Trophoblast cell (in vitro differentiated cells and primary cell): ENCODE data around the gene SLC41A1.

Source experiments
- DNase-seq, 2 donors: peaks; one replicate each; pipeline ENCODE4 v3.0.0-alpha.2; 2016
- H2AFZ ChIP-seq: 2 replicates; pipeline ENCODE4 v1.6.1; 2013; ENCODE audit warnings: low read length, moderate library complexity, mild to moderate bottlenecking; ENCODE audit not compliant: insufficient read depth, poor library complexity
- H2AK5ac ChIP-seq: 2 replicates; pipeline ENCODE4 v1.6.1; 2013; ENCODE audit warnings: mild to moderate bottlenecking, low read length
- H2BK120ac ChIP-seq: 2 replicates; pipeline ENCODE4 v1.6.1; 2013; ENCODE audit warnings: low read length, mild to moderate bottlenecking, moderate library complexity; ENCODE audit not compliant: insufficient read depth, poor library complexity
- H2BK12ac ChIP-seq: 2 replicates; pipeline ENCODE4 v1.6.1; 2013; ENCODE audit warnings: mild to moderate bottlenecking, low read length, moderate library complexity
- H2BK5ac ChIP-seq: 2 replicates; pipeline ENCODE4 v1.6.1; 2013; ENCODE audit warnings: low read length, low read depth, moderate library complexity, mild to moderate bottlenecking; ENCODE audit not compliant: poor library complexity
- H3K14ac ChIP-seq: 2 replicates; pipeline ENCODE4 v1.6.1; 2013; ENCODE audit warnings: mild to moderate bottlenecking, low read length
- H3K18ac ChIP-seq: 2 replicates; pipeline ENCODE4 v1.6.1; 2013; ENCODE audit warnings: mild to moderate bottlenecking, low read length
- H3K23ac ChIP-seq: 2 replicates; pipeline ENCODE4 v1.6.1; 2013; ENCODE audit warnings: low read length
- H3K27ac ChIP-seq: 2 replicates; pipeline ENCODE4 v1.5.1; 2013; ENCODE audit warnings: low read depth, mild to moderate bottlenecking, inconsistent platforms, low read length, moderate library complexity
- H3K27me3 ChIP-seq: 2 replicates; pipeline ENCODE4 v1.6.1; 2013; ENCODE audit warnings: inconsistent platforms, mild to moderate bottlenecking, low read length, moderate library complexity; ENCODE audit not compliant: insufficient read depth
- H3K36me3 ChIP-seq, 2 experiments: 1 replicate in 1 of 2; 2 replicates in 1 of 2; pipeline ENCODE4 v1.6.1; 2013; ENCODE audit warnings: low read length in 2 of 2, mild to moderate bottlenecking in 2 of 2, moderate library complexity in 1 of 2; ENCODE audit not compliant: insufficient read depth in 2 of 2, control insufficient read depth in 1 of 2
- H3K4ac ChIP-seq: 2 replicates; pipeline ENCODE4 v1.6.1; 2013; ENCODE audit warnings: low read depth, mild to moderate bottlenecking, low read length, moderate library complexity
- H3K4me1 ChIP-seq, 2 experiments: 1 replicate in 1 of 2; 2 replicates in 1 of 2; pipeline ENCODE4 v1.6.1; 2013; ENCODE audit warnings: low read length in 2 of 2, mild to moderate bottlenecking in 2 of 2, moderate library complexity in 1 of 2; ENCODE audit not compliant: insufficient read depth in 2 of 2, control insufficient read depth in 1 of 2
- H3K4me2 ChIP-seq: 2 replicates; pipeline ENCODE4 v1.6.1; 2013; ENCODE audit warnings: inconsistent platforms, mild to moderate bottlenecking, low read length, moderate library complexity
- H3K4me3 ChIP-seq: 2 replicates; pipeline ENCODE4 v1.5.1; 2013; ENCODE audit warnings: mild to moderate bottlenecking, low read depth, low read length, inconsistent platforms
- H3K79me1 ChIP-seq: one replicate; pipeline ENCODE4 v1.6.1; 2013; ENCODE audit warnings: low read length
- H3K79me2 ChIP-seq: 2 replicates; pipeline ENCODE4 v1.6.1; 2013; ENCODE audit warnings: low read length, mild to moderate bottlenecking; ENCODE audit not compliant: control insufficient read depth, insufficient read depth, poor library complexity
- H3K9ac ChIP-seq: 2 replicates; pipeline ENCODE4 v1.6.1; 2013; ENCODE audit warnings: mild to moderate bottlenecking, low read length
- H3K9me3 ChIP-seq: 2 replicates; pipeline ENCODE4 v1.6.1; 2013; ENCODE audit warnings: low read depth, mild to moderate bottlenecking, control low read depth, inconsistent platforms, low read length; ENCODE audit not compliant: insufficient read depth
- H4K12ac ChIP-seq: 2 replicates; pipeline ENCODE4 v1.6.1; 2013; ENCODE audit warnings: low read depth, mild to moderate bottlenecking, low read length, moderate library complexity
- H4K8ac ChIP-seq: 2 replicates; pipeline ENCODE4 v1.6.1; 2013; ENCODE audit warnings: low read depth, mild to moderate bottlenecking, low read length, moderate library complexity
- H4K91ac ChIP-seq: one replicate; pipeline ENCODE4 v1.6.1; 2013; ENCODE audit warnings: low read depth, mild to moderate bottlenecking, low read length, moderate library complexity
- WGBS: extraction: QIAGEN DNeasy Blood & Tissue Kit; methylation state at CpG from one replicate; pipeline ENCODE4 v1.1.7; 2013; ENCODE audit warnings: missing lambda C conversion rate; ENCODE audit not compliant: insufficient read length, insufficient coverage; ENCODE audit errors: extremely low coverage; 5-methylcytosine and 5-hydroxymethylcytosine counted together

The SLC41A1 gene

DNA sequence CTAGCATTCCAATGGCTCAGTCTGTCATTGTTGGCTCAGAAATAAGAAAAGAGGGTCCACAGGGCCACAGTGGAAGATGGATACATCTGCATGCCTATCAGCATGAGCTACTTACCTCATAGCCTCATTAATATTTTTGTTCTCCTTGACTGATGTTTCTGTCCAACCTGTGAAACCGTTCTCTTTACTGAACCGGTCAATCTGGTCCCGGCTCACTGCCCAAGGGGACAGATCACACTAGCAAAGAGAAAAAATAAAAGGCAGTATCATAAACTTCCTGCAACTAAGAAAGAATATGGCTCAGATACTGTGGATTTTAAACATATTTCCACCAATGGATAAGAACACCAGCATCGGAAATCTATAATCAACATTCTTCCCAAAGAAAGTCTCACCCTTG is 42.4 kb downstream of the SLC41A1 start:
- no peak overlapping the region for H3K14ac ChIP-seq
- no peak overlapping the region for H3K23ac ChIP-seq
- H3K9ac ChIP-seq = no peak overlapping the region
- H3K27ac ChIP-seq = no peak overlapping the region
- no peak overlapping the region for H3K4ac ChIP-seq
- H3K79me1 ChIP-seq = peaks cover 3% of the 10 kb centered on the region
- H3K18ac ChIP-seq = no peak overlapping the region
- no peak overlapping the region for H2BK12ac ChIP-seq
- no peak overlapping the region for H4K8ac ChIP-seq
- H2BK5ac ChIP-seq = no peak overlapping the region
- no peak overlapping the region for H2BK120ac ChIP-seq
- H3K27me3 ChIP-seq = no peaks in the 10 kb centered on the region
- H3K4me2 ChIP-seq = no peak overlapping the region
- peaks cover 0 to 12% of the 10 kb centered on the region in 2 experiments for H3K4me1 ChIP-seq
- WGBS = no CpG with 5 or more reads among the region's 4 CpGs
- H3K4me3 ChIP-seq = no peak overlapping the region
- H4K12ac ChIP-seq = no peak overlapping the region
- H3K79me2 ChIP-seq = no peaks in the 10 kb centered on the region
- no peak overlapping the region for H2AK5ac ChIP-seq
- H2AFZ ChIP-seq = no peak overlapping the region
- no peak overlapping the region for H4K91ac ChIP-seq
- no peaks in the 10 kb centered on the region for H3K36me3 ChIP-seq
- no peaks in the 10 kb centered on the region for H3K9me3 ChIP-seq
- peak; percentile 26 to 40 for DNase-seq

DNA sequence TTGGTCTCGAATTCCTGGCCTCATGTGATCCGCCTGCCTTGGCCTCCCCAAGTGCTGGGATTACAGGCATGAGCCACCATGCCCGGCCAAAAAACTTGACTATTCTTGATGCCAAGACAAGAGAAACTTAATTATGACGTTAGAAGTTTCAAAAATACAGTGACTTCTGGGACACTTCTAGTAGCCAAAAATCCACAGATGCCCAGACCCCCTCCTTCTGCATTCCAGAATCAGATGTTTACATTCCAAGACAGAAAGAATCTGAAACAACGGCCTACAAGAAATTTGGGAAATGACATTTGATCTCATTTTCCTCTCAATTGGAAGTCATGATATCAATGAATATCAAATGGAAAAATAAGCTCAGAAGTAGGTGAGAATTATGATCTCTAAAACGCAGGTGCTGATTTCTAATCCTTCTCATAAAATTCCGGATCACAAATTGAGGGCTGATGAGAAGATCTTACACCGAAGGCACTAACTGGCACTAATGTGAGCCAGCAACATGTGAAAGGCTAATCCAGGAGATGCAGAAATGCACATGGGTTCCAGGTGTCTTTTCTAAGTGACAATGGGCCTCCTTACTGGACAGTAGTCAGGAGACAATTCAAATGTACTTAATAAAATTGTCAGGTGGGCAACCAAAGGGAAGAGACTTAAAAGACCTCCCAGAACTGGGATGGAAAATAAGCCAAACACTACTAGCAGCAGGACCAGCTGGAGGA is 43.2 kb downstream of the SLC41A1 start:
- H4K12ac ChIP-seq = no peak overlapping the region
- no peak overlapping the region for H2AFZ ChIP-seq
- peak in 1 of 2 donors; percentile 22 for DNase-seq
- no peak overlapping the region for H3K9ac ChIP-seq
- H3K4me3 ChIP-seq = no peak overlapping the region
- no peak overlapping the region for H3K18ac ChIP-seq
- no peak overlapping the region for H3K14ac ChIP-seq
- H2BK12ac ChIP-seq = no peak overlapping the region
- H3K79me2 ChIP-seq = no peaks in the 10 kb centered on the region
- WGBS = no CpG with 5 or more reads among the region's 8 CpGs
- H2BK120ac ChIP-seq = no peak overlapping the region
- H2BK5ac ChIP-seq = no peak overlapping the region
- no peak overlapping the region for H3K27ac ChIP-seq
- H3K9me3 ChIP-seq = no peaks in the 10 kb centered on the region
- no peaks in the 10 kb centered on the region for H3K79me1 ChIP-seq
- no peak overlapping the region for H3K4ac ChIP-seq
- no peak overlapping the region for H2AK5ac ChIP-seq
- no peak overlapping the region for H4K8ac ChIP-seq
- no peaks in the 10 kb centered on the region for H3K36me3 ChIP-seq
- H3K4me2 ChIP-seq = no peak overlapping the region
- H3K27me3 ChIP-seq = no peaks in the 10 kb centered on the region
- H4K91ac ChIP-seq = no peak overlapping the region
- H3K23ac ChIP-seq = no peak overlapping the region
- peaks cover 0 to 11% of the 10 kb centered on the region in 2 experiments for H3K4me1 ChIP-seq

GRCh38 chr1:205767248-205767647 is 45.8 kb downstream of the SLC41A1 start:
- H2AFZ ChIP-seq = no peak overlapping the region
- H3K4me2 ChIP-seq = no peak overlapping the region
- no peaks in the 10 kb centered on the region for H3K79me2 ChIP-seq
- H3K4ac ChIP-seq = no peak overlapping the region
- no peak overlapping the region for H2AK5ac ChIP-seq
- no peak overlapping the region for H3K9ac ChIP-seq
- H2BK5ac ChIP-seq = no peak overlapping the region
- H2BK120ac ChIP-seq = no peak overlapping the region
- no peak overlapping the region for H4K91ac ChIP-seq
- H4K12ac ChIP-seq = no peak overlapping the region
- no peak for DNase-seq
- H3K14ac ChIP-seq = no peak overlapping the region
- no peak overlapping the region for H3K18ac ChIP-seq
- H3K27me3 ChIP-seq = no peaks in the 10 kb centered on the region
- no peak overlapping the region for H4K8ac ChIP-seq
- H3K9me3 ChIP-seq = no peaks in the 10 kb centered on the region
- no peak overlapping the region for H3K23ac ChIP-seq
- WGBS = no CpG with 5 or more reads among the region's 3 CpGs
- no peak overlapping the region for H2BK12ac ChIP-seq
- peaks cover 0 to 5% of the 10 kb centered on the region in 2 experiments for H3K4me1 ChIP-seq
- H3K4me3 ChIP-seq = no peak overlapping the region
- no peak overlapping the region for H3K27ac ChIP-seq
- H3K36me3 ChIP-seq = no peaks in the 10 kb centered on the region
- no peaks in the 10 kb centered on the region for H3K79me1 ChIP-seq

DNA sequence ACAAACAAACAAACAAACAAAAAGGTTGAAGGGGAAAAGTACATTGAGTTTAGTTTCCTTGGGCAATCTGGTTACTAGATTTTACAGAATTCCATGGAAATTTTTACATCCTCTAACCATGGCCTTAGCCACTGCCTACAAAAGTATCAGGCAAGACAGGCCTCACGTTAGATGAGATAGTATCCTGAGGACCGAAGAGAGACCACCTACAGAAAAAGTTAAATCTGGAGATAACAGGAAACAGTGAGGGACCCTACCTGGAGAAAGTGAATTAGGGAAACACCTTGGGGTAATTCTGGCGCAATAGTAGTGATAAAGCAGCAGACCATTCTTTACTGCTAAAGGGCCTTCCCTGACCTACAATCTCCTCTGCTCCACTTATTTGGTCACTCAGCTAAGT is 46.4 kb downstream of the SLC41A1 start:
- no peaks in the 10 kb centered on the region for H3K79me2 ChIP-seq
- DNase-seq = no peak
- no peak overlapping the region for H3K18ac ChIP-seq
- no CpG with 5 or more reads among the region's 3 CpGs for WGBS
- H4K12ac ChIP-seq = no peak overlapping the region
- no peaks in the 10 kb centered on the region for H3K27me3 ChIP-seq
- H2BK120ac ChIP-seq = no peak overlapping the region
- no peak overlapping the region for H3K4me3 ChIP-seq
- no peak overlapping the region for H3K23ac ChIP-seq
- no peak overlapping the region for H3K9ac ChIP-seq
- no peak overlapping the region for H4K91ac ChIP-seq
- H3K4ac ChIP-seq = no peak overlapping the region
- H3K4me2 ChIP-seq = no peak overlapping the region
- no peak overlapping the region for H4K8ac ChIP-seq
- peaks cover 0 to 5% of the 10 kb centered on the region in 2 experiments for H3K4me1 ChIP-seq
- H3K36me3 ChIP-seq = no peaks in the 10 kb centered on the region
- H2BK12ac ChIP-seq = no peak overlapping the region
- H3K79me1 ChIP-seq = no peaks in the 10 kb centered on the region
- no peak overlapping the region for H2BK5ac ChIP-seq
- no peak overlapping the region for H3K14ac ChIP-seq
- H2AK5ac ChIP-seq = no peak overlapping the region
- H3K27ac ChIP-seq = no peak overlapping the region
- H3K9me3 ChIP-seq = no peaks in the 10 kb centered on the region
- no peak overlapping the region for H2AFZ ChIP-seq
